B cell (primary cell): ENCODE results near the gene DPP10. TPM values are rescaled to one million over a fixed set of nuclear protein-coding genes. Genes with fewer than 3 reads are reported as not detected.

ENCODE experiments used
- ATAC-seq: fragments of 200-7000 bp; cut with Tn5 transposase; one replicate; pipeline ENCODE4 v1.10.0; 2021; ENCODE audit warnings: low read depth, mild to moderate bottlenecking, moderate number of reproducible peaks, moderate library complexity
- CTCF ChIA-PET: fragments of 350-600 bp; sonication (Branson Sonifier 250); formaldehyde crosslinking; loops from one replicate; lab custom pipeline; 2021; ENCODE audit warnings: antibody characterized with exemption, inconsistent platforms; lab: Charles Lee
- POLR2A ChIA-PET: fragments of 350-600 bp; sonication (Branson Sonifier 250); formaldehyde crosslinking; loops from one replicate; lab custom pipeline; 2021; ENCODE audit warnings: antibody characterized with exemption; lab: Charles Lee
- DNase-seq: peaks from one replicate; pipeline ENCODE4 v3.0.0; 2013
- H2AFZ ChIP-seq: 2 replicates; pipeline ENCODE4 v1.6.1; 2012; ENCODE audit warnings: mild to moderate bottlenecking, low read depth, low read length; ENCODE audit not compliant: insufficient read depth, poor library complexity, severe bottlenecking
- H3K27ac ChIP-seq, 2 donors: 1 replicate in 1 of 2; 2 replicates in 1 of 2; pipeline ENCODE4 v1.5.1; 2012 to 2013; ENCODE audit warnings: low read length in 2 of 2, mild to moderate bottlenecking in 2 of 2, moderate library complexity in 1 of 2
- H3K27me3 ChIP-seq, 4 experiments: fragments of 200-600 bp in 1 of 4; sonication (generic) in 1 of 4; replicated peaks in 1 of 4; 1 replicate in 2 of 4; 2 replicates in 2 of 4; pipeline versions ENCODE4 v1.6.1 to v1.7.0; 2013 to 2016; ENCODE audit warnings: low read length in 3 of 4, mild to moderate bottlenecking in 2 of 4, mixed read lengths in 1 of 4, moderate library complexity in 1 of 4; ENCODE audit not compliant: insufficient read depth in 4 of 4, control insufficient read depth in 3 of 4; ENCODE audit errors: control extremely low read depth in 1 of 4
- H3K36me3 ChIP-seq, 2 experiments: replicated peaks in 1 of 2; 1 replicate in 1 of 2; 2 replicates in 1 of 2; pipeline versions ENCODE4 v1.6.1 to v1.7.1; 2013; ENCODE audit warnings: low read length in 1 of 2; ENCODE audit not compliant: insufficient read depth in 2 of 2, control insufficient read depth in 1 of 2; ENCODE audit errors: control extremely low read depth in 1 of 2, extremely low read depth in 1 of 2
- H3K4me1 ChIP-seq, 2 donors: fragments of 200-600 bp in 1 of 2; sonication (generic) in 1 of 2; 1 replicate in 1 of 2; 2 replicates in 1 of 2; pipeline versions ENCODE4 v1.5.1 to v1.6.1; 2013 to 2017; ENCODE audit warnings: low read length in 2 of 2; ENCODE audit not compliant: control insufficient read depth in 2 of 2, insufficient read depth in 2 of 2
- H3K4me2 ChIP-seq: replicated peaks from 2 replicates; pipeline ENCODE3; 2012; ENCODE audit warnings: mild to moderate bottlenecking, low read depth, low read length; ENCODE audit not compliant: poor library complexity, severe bottlenecking
- H3K4me3 ChIP-seq, 5 experiments: fragments of 200-600 bp in 1 of 5; sonication (generic) in 1 of 5; 1 replicate in 3 of 5; 2 replicates in 2 of 5; pipeline versions ENCODE4 v1.5.1 to v1.7.0; 2011 to 2016; ENCODE audit warnings: low read length in 4 of 5, mild to moderate bottlenecking in 4 of 5, low read depth in 2 of 5, control low read depth in 1 of 5, moderate library complexity in 1 of 5; ENCODE audit not compliant: insufficient read depth in 1 of 5; ENCODE audit errors: control extremely low read depth in 1 of 5, extremely low read depth in 1 of 5
- H3K79me2 ChIP-seq: fragments of 200-600 bp; sonication (generic); one replicate; pipeline ENCODE4 v1.6.0; 2016; ENCODE audit warnings: low read length; ENCODE audit not compliant: control insufficient read depth, insufficient read depth
- H3K9ac ChIP-seq: fragments of 200-600 bp; sonication (generic); 2 replicates; pipeline ENCODE4 v1.6.1; 2017; ENCODE audit warnings: mild to moderate bottlenecking, low read length, moderate library complexity
- H3K9me3 ChIP-seq, 3 donors: one replicate each; pipeline versions ENCODE4 v1.6.1 to v1.7.1; 2013; ENCODE audit warnings: low read length in 2 of 3; ENCODE audit not compliant: control insufficient read depth in 2 of 3, insufficient read depth in 1 of 3; ENCODE audit errors: control extremely low read depth in 1 of 3
- H4K20me1 ChIP-seq: 2 replicates; pipeline ENCODE4 v1.6.0; 2012; ENCODE audit warnings: mild to moderate bottlenecking, low read length; ENCODE audit not compliant: insufficient read depth, control insufficient read depth, poor library complexity, severe bottlenecking
- H3K27ac Mint-ChIP-seq: one replicate; pipeline ENCODE4 v1.8.0; 2021; ENCODE audit warnings: mixed read lengths
- H3K27me3 Mint-ChIP-seq: one replicate; pipeline ENCODE4 v1.8.0; 2021; ENCODE audit warnings: mixed read lengths
- H3K4me1 Mint-ChIP-seq: one replicate; pipeline ENCODE4 v1.8.0; 2021; ENCODE audit warnings: mixed read lengths
- H3K4me3 Mint-ChIP-seq: one replicate; pipeline ENCODE4 v1.8.0; 2021; ENCODE audit warnings: mixed read lengths
- H3K9me3 Mint-ChIP-seq: one replicate; pipeline ENCODE4 v1.8.0; 2022; ENCODE audit warnings: mixed read lengths; ENCODE audit not compliant: insufficient read depth
- CTCF ChIP-seq: fragments of 200-600 bp; IDR thresholded peaks from one replicate; pipeline ENCODE4 v1.8.0; 2022; ENCODE audit warnings: antibody characterized with exemption, mild to moderate bottlenecking
- EZH2 ChIP-seq: IDR thresholded peaks from 2 replicates; pipeline ENCODE4 v1.6.1; 2012; ENCODE audit warnings: borderline replicate concordance, low read depth, mild to moderate bottlenecking, moderate library complexity, low read length; ENCODE audit not compliant: insufficient read depth, poor library complexity, severe bottlenecking
- WGBS: methylation state at CpG from one replicate; pipeline ENCODE4 v1.1.5; 2013; ENCODE audit warnings: missing lambda C conversion rate; ENCODE audit not compliant: insufficient coverage; 5-methylcytosine and 5-hydroxymethylcytosine counted together
- intact Hi-C: fragments of 100-400 bp; cut with micrococcal nuclease; formaldehyde crosslinking; loops from one replicate; pipeline ENCODE4 v1.10.0; 2022
- polyA plus RNA-seq: library from polyadenylated mRNA; depleted of rRNA; stranded (reverse); fragments of >200 nt; gene quantifications from 2 replicates; pipeline ENCODE4 v1.2.3, GENCODE V29; 2012
- total RNA-seq, 2 donors: library from RNA; stranded (reverse); fragments of 120-200 nt in 1 of 2; gene quantifications; 1 replicate in 1 of 2; 2 replicates in 1 of 2; pipeline versions ENCODE4 v1.2.3 to v1.2.4, GENCODE V29; 2013 to 2022

The DPP10 gene
- total and polyA plus RNA-seq, 2 donors (not counting 1 experiment from before 2014, with no cell fraction given): not detected

GRCh38 chr2:114810092-114810491, 367.7 kb downstream of the DPP10 start:
- H3K9ac ChIP-seq: no peak overlapping the region
- intact Hi-C loops: no loop called here
- no peak overlapping the region for H3K4me3 ChIP-seq
- H3K4me1 Mint-ChIP-seq: no peaks in the 10 kb centered on the region
- H3K9me3 ChIP-seq: no peaks in the 10 kb centered on the region
- H3K27ac Mint-ChIP-seq: no peak overlapping the region
- WGBS: no CpG with 5 or more reads among the region's 5 CpGs
- H3K27me3 ChIP-seq: no peaks in the 10 kb centered on the region
- peaks cover 2% of the 10 kb centered on the region for H3K9me3 Mint-ChIP-seq
- ChIA-PET POLR2A (no interaction called here), CTCF (no interaction called here)
- H3K27me3 Mint-ChIP-seq: no peaks in the 10 kb centered on the region
- ATAC-seq (no peak), DNase-seq (no peak)
- no peaks in the 10 kb centered on the region for H4K20me1 ChIP-seq
- H2AFZ ChIP-seq: no peak overlapping the region
- H3K4me3 Mint-ChIP-seq: no peak overlapping the region
- TF ChIP-seq EZH2 (no peak), CTCF (no peak)
- H3K27ac ChIP-seq: no peak overlapping the region
- H3K4me2 ChIP-seq: no peak overlapping the region
- no peaks in the 10 kb centered on the region for H3K4me1 ChIP-seq
- H3K79me2 ChIP-seq: no peaks in the 10 kb centered on the region
- no peaks in the 10 kb centered on the region for H3K36me3 ChIP-seq

- intact Hi-C loops: no loop called here
- no peaks in the 10 kb centered on the region for H3K9me3 Mint-ChIP-seq
- no peaks in the 10 kb centered on the region for H3K9me3 ChIP-seq
- H3K27me3 ChIP-seq: no peaks in the 10 kb centered on the region
- no peak overlapping the region for H3K4me3 Mint-ChIP-seq
- ATAC-seq (no peak), DNase-seq (no peak)
- TF ChIP-seq CTCF (no peak), EZH2 (no peak)
- no peak overlapping the region for H3K27ac ChIP-seq
- H3K4me1 ChIP-seq: no peaks in the 10 kb centered on the region
- no peak overlapping the region for H3K27ac Mint-ChIP-seq
- H3K79me2 ChIP-seq: no peaks in the 10 kb centered on the region
- no peak overlapping the region for H2AFZ ChIP-seq
- H3K4me3 ChIP-seq: no peak overlapping the region
- ChIA-PET POLR2A (no interaction called here), CTCF (no interaction called here)
- no peaks in the 10 kb centered on the region for H3K4me1 Mint-ChIP-seq
- WGBS: 94% methylated on average over 3 of the region's 5 CpGs
- no peak overlapping the region for H3K4me2 ChIP-seq
- no peak overlapping the region for H3K9ac ChIP-seq
- H4K20me1 ChIP-seq: no peaks in the 10 kb centered on the region
- no peaks in the 10 kb centered on the region for H3K27me3 Mint-ChIP-seq
- H3K36me3 ChIP-seq: no peaks in the 10 kb centered on the region
These were observed 369.8 kb downstream of the DPP10 start for GRCh38 chr2:114812261-114812660.
